ENCODE measurements around the gene ZNF625.
"Not testable (repeated sequence)": the region's sequence is repeated elsewhere in the genome, so short reads cannot be mapped to it uniquely, and the experiment has no call there.

Gene ZNF625

DNA sequence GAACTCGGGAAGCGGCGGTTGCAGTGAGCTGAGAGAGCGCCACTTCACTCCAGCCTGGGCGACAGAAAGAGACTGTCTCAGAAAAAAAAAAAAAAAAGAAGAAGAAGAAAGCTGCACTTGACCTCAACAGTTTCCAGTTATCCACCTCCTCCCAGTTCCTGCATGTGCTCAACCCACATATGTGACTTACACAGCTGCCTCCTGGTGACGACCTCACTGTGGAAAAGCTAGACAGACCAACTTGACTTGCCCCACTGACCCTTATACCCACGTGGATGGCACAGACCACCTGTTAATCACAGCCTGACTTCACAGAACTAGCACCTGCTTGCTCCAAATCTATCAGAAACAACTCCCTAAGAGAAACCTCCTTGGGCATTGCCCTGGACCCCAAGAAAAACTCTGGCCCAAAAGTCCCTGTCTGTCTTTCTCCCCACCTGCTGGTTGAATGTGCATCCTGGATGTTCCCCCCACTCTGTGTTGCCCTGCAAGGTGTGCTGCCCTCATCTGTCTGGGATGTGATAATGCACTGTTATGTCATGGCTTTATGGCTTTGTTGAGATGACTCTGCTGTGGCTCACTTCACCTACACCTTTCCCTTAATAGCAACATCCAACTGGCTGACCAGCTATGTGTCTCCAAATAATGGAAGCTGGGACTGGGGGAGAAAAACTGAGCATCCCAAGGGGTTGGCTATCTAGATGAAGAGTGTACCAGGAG lies 19.2 kb downstream of the ZNF625 start:
- no peak for DNase-seq (ENCODE audit: low read depth)

DNA sequence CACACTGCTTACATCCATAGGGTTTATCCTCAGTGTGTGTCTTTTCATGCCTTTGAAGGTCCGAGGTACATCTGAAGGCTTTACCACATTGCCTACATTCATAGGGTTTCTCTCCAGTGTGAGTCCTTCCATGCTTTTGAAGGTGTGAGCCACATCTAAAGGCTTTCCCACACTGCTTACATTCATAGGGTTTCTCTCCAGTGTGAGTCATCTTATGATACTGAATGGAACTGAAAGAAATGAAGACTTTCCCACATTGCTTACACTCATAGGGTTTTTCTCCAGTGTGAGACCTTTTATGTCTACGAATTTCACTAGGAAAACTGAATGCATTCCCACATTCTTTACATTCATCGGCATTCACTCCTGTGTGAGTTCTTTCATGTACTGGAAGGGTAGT lies 23.5 kb downstream of the ZNF625 start:
- DNase-seq (ENCODE audit: low read depth), result peak; percentile 50

DNA sequence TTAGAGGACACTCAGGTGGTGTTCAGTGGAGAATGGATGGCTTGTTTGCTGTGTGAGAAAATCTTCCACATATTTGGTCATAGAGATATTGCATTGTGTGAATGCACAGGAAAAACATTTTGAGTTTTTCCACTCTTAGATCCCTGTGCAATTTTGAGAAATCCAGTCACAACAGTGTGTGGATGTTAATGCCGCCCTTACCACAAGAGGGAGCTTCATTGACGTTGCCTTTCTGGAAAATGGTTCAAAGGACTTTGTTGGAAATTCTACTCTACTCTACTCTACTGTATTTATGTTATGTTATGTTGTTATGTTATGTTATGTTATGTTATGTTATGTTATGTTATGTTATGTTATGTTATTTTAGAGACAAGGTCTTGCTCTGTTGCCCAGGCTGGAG lies 29.8 kb downstream of the ZNF625 start:
- DNase-seq (ENCODE audit: low read depth), result no peak

DNA sequence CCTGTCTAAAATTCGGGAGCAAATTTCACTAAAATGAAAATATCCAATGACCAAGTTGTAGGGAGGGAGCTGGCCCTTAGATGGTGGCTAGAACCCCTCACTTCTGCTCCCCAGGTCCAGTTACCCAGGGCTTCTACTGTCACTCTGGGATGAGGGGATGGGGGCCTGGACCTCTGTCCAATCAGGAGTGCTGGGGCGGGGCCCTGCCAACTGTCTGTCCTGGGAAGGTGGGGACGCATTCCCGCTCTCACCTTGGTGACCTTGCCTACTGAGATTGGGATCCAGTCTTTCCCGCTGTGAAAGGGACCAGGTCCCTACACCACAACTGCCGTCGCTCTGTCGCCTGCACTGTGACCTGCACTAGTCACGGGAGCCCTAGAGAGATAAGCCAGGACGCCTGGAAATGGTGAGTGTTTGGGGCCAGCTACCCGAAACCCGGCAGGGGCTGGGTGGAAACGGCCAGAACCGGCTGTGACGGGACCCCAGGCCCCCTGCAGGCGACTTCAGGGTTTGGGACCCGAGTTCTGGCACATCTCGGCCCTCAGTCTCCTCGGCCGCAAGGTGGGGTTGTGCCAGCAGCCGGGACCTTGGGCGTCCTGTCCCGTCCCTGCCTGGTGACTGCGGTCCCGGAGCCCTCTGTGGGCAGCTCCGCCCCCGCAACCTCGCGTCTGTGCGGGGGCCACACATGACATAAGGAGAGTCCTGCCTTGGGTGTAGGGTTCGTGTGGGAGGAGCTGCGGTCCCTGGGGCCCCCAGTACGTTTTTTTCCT lies 39.1 kb downstream of the ZNF625 start:
- no peak for DNase-seq (ENCODE audit: low read depth)

DNA sequence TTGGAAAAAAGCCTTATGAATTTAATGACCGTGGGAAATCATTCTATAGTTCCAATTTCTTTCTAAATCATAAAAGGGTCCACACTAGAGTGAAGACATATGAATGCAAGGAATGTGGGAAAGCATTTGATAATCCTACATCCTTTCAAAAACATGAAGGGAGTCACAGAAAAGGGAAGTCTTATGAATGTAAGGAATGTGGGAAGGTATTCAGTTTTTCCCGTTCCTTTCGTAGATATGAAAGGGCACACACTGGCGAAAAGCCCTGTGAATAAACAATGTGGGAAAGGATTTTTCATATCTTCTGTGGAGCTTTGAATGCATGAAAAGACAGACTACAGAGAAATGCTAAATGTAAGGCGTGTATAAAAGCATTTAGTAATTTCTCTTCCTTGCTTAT lies 43.4 kb downstream of the ZNF625 start:
- DNase-seq (ENCODE audit: low read depth), result no peak

DNA sequence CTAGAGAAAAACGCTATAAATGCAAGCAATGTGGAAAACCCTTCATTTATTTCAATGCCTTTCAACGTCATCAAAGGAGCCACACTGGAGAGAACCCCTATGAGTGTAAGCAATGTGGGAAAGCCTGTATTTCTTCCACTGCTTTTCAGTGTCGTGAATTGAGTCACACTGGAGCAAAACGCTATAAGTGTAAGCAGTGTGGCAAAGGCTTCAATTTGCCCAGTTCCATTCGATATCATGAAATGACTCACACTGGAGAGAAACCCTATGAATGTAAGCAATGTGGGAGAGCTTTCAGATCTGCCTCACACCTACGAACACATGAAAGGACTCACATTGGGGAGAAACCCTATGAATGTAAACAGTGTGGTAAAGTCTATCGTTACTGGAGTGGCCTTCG lies 43.8 kb downstream of the ZNF625 start:
- DNase-seq (ENCODE audit: low read depth), result no peak

DNA sequence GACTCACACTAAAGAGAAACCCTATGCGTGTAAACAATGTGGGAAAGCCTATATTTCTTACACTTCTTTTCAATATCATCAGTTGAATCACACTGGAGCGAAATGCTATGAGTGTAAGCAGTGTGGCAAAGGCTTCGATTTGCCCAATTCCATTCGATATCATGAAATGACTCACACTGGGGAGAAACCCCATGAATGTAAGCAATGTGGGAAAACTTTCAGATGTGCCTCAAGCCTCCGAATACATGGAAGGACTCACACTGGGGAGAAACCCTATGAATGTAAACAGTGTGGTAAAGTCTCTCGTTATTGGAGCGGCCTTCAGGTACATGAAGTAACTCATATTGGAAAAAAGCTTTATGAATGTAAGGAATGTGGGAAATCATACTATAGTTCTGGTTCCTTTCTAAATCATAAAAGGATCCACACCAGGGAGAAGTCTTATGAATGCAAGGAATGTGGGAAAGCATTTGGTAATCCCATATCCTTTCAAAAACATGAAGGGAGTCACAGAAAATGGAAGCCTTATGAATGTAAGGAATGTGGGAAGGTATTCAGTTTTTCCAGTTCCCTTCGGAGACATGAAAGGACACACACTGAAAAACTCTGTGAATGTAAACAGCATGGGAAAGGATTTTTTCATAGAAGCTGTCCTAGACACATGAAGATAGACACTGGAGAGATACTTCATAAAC lies 44.4 kb downstream of the ZNF625 start:
- DNase-seq (ENCODE audit: low read depth), result no peak

DNA sequence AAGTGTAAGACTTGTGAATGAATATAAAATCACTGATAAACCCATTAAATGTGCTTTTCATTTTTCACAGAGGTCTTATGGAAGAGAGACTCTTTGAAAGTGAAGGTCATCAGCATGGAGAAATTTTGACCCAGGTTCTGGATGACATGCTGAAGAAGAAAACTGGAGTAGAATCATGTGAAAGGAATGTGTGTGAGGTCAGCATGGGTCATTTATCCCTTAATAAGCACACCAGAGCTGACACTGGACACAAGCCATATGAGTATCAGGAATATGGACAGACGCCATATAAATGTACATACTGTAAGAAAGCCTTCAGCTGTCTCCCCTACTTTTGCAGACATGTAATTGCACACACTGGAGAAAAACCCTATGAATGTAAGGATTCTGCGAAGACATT lies 45.4 kb downstream of the ZNF625 start:
- DNase-seq (ENCODE audit: low read depth), result no peak

- not testable (repeated sequence) for DNase-seq (ENCODE audit: low read depth)
These were observed 52.6 kb downstream of the ZNF625 start for GRCh38 chr19:12103909-12104308.

DNA sequence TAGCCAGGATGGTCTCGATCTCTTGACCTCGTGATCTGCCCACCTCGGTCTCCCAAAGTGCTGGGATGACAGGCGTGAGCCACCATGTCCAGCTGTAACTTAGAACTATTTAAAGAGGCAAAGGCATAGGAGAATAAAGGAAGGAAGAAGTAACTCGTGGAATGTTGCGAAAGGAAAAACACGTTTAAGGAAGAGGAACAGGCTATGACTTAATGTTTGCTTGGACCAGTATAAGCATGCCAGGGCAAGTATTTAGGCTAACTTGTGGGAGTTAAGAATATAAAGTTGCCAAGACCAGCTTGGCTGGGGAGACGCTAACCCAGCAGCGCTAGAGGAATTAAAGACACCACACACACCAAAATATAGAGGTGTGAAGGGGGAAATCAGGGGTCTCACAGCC lies 58.5 kb downstream of the ZNF625 start:
- no peak for DNase-seq (ENCODE audit: low read depth)

DNA sequence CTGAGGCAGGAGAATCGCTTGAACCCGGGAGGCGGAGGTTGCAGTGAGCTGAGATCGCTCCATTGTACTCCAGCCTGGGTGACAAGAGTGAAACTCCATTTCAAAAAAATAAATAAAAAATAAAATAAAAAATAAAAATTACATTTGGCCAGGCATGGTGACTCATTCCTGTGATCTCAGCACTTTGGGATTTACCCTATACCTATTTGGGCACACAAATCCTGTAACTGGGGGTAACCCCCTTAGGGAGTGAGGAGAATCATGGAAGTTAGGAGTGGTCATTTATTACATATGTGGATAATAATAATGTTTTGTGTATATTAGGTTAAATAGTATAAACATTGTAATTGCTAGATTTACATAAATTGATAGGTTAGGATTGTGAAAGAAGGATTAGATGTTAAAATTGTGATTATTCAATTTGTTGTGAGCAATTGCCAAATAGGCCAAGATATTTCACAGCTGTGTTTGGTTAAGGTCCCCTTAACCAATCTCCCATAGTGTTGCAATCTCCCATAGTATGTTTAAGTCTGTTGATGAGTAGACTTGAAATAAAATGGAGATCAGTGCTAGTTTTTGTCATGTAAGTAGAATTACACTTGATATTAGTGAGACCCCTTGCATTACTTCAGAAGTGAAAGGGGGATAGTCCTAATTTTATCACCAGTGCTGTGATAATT lies 61.3 kb downstream of the ZNF625 start:
- DNase-seq (ENCODE audit: low read depth), result peak; percentile 15

Measured in amniotic epithelial cell (primary cell).